ENCODE data around the gene TAOK3.

- TF ChIP-seq CTCF (IDR thresholded peaks at IDR 0.05; ENCODE audit: insufficient read depth, low read depth, low read length), result no peak
- no peak for TF ChIP-seq EZH2 (IDR thresholded peaks at IDR 0.05; ENCODE audit: insufficient read depth, low read length)
Observed at GRCh38 chr12:118299791-118300460, 72.8 kb downstream of the TAOK3 start.

Data from astrocyte (in vitro differentiated cells and primary cell).